Measurements from ENCODE around the gene KCNE3.

Gene KCNE3

GRCh38 chr11:74447720-74448119 lies 19.6 kb downstream of the KCNE3 start:
- no peak for DNase-seq
- H3K9me3 ChIP-seq (ENCODE audit: severe bottlenecking): no peaks in the 10 kb centered on the region

GRCh38 chr11:74446532-74446938 lies 20.8 kb downstream of the KCNE3 start:
- DNase-seq: no peak
- no peaks in the 10 kb centered on the region for H3K9me3 ChIP-seq (ENCODE audit: severe bottlenecking)
- H3K4me3 ChIP-seq (ENCODE audit: low read depth, low read length): no peak overlapping the region
- no peak for TF ChIP-seq CTCF (IDR thresholded peaks at IDR 0.05; ENCODE audit: low read depth, low read length)
- H3K27me3 ChIP-seq (ENCODE audit: insufficient read depth, low read depth, severe bottlenecking): no peaks in the 10 kb centered on the region
- H3K27ac ChIP-seq: no peak overlapping the region
- H3K36me3 ChIP-seq: no peaks in the 10 kb centered on the region

More at GRCh38 chr11:74447720-74448119, 19.6 kb downstream of the KCNE3 start:
- no peak overlapping the region for H3K27ac ChIP-seq
- no peaks in the 10 kb centered on the region for H3K27me3 ChIP-seq (ENCODE audit: insufficient read depth, low read depth, severe bottlenecking)
- no peaks in the 10 kb centered on the region for H3K36me3 ChIP-seq
- H3K4me3 ChIP-seq (ENCODE audit: low read depth, low read length): no peak overlapping the region
- no peak for TF ChIP-seq CTCF (IDR thresholded peaks at IDR 0.05; ENCODE audit: low read depth, low read length)

GRCh38 chr11:74444173-74444826 lies 23.0 kb downstream of the KCNE3 start:
- no peak for DNase-seq
- Histone ChIP-seq H3K4me3 (ENCODE audit: low read depth, low read length) (no peak overlapping the region), H3K36me3 (no peaks in the 10 kb centered on the region), H3K27ac (no peak overlapping the region), H3K9me3 (ENCODE audit: severe bottlenecking) (no peaks in the 10 kb centered on the region), H3K27me3 (ENCODE audit: insufficient read depth, low read depth, severe bottlenecking) (no peaks in the 10 kb centered on the region)
- TF ChIP-seq CTCF (IDR thresholded peaks at IDR 0.05; ENCODE audit: low read depth, low read length): no peak

- DNase-seq: peak; percentile 36
- Histone ChIP-seq H3K4me3 (ENCODE audit: low read depth, low read length) (no peak overlapping the region), H3K36me3 (no peaks in the 10 kb centered on the region), H3K27me3 (ENCODE audit: insufficient read depth, low read depth, severe bottlenecking) (no peaks in the 10 kb centered on the region), H3K9me3 (ENCODE audit: severe bottlenecking) (no peaks in the 10 kb centered on the region), H3K27ac (peak overlapping the region; percentile 60)
- peak; percentile 54 for TF ChIP-seq CTCF (IDR thresholded peaks at IDR 0.05; ENCODE audit: low read depth, low read length)
These were observed 24.1 kb downstream of the KCNE3 start for GRCh38 chr11:74443071-74443864.

GRCh38 chr11:74442636-74443035 lies 24.7 kb downstream of the KCNE3 start:
- H3K27me3 ChIP-seq (ENCODE audit: insufficient read depth, low read depth, severe bottlenecking): no peaks in the 10 kb centered on the region
- no peak for DNase-seq
- H3K9me3 ChIP-seq (ENCODE audit: severe bottlenecking): no peaks in the 10 kb centered on the region
- no peak for TF ChIP-seq CTCF (IDR thresholded peaks at IDR 0.05; ENCODE audit: low read depth, low read length)
- no peak overlapping the region for H3K4me3 ChIP-seq (ENCODE audit: low read depth, low read length)
- no peak overlapping the region for H3K27ac ChIP-seq
- H3K36me3 ChIP-seq: no peaks in the 10 kb centered on the region

Measured in WERI-Rb-1 (cell line).